K562 (cell line): ENCODE data around the gene CHD3. TPM values are rescaled to one million over a fixed set of nuclear protein-coding genes. Genes with fewer than 3 reads are reported as not detected.

Experiments
- ARHGAP35 ChIP-seq: fragments of 450-650 bp; IDR thresholded peaks from 2 replicates; pipeline ENCODE4 v1.6.1; 2018; ENCODE audit not compliant: partially characterized antibody
- BDP1 ChIP-seq: IDR thresholded peaks from 3 replicates; pipeline ENCODE4 v1.6.1; 2011; ENCODE audit not compliant: insufficient read length, insufficient read depth
- CHD2 ChIP-seq: IDR thresholded peaks from 2 replicates; pipeline ENCODE4 v1.6.1; 2011; ENCODE audit warnings: low read depth, low read length
- CHD4 ChIP-seq: fragments of 200-600 bp; sonication (generic); IDR thresholded peaks from 3 replicates; pipeline ENCODE4 v1.6.1; 2012; ENCODE audit warnings: low read depth, mild to moderate bottlenecking, mixed read lengths, low read length, inconsistent platforms; ENCODE audit not compliant: insufficient read depth, insufficient replicate concordance, poor library complexity, severe bottlenecking
- DIDO1 ChIP-seq: fragments of 450-650 bp; IDR thresholded peaks from 2 replicates; pipeline ENCODE4 v1.6.1; 2016; ENCODE audit warnings: low read depth, missing biosample characterization, missing genetic modification characterization
- GABPB1 ChIP-seq: sonication (generic); formaldehyde crosslinking; IDR thresholded peaks from 2 replicates; pipeline ENCODE4 v1.8.0; 2022; ENCODE audit warnings: mild to moderate bottlenecking, missing genetic modification reagents
- KDM1A ChIP-seq, 2 experiments: fragments of 450-650 bp; IDR thresholded peaks; 2 replicates each; pipeline ENCODE4 v1.6.1; 2016; ENCODE audit warnings: mild to moderate bottlenecking in 2 of 2
- MYBL2 ChIP-seq, 2 experiments: fragments of 450-650 bp in 1 of 2; sonication (generic) in 1 of 2; formaldehyde crosslinking in 1 of 2; IDR thresholded peaks; 2 replicates each; pipeline versions ENCODE4 v1.6.1 to v1.8.1; 2017 to 2022; ENCODE audit warnings: borderline replicate concordance in 1 of 2, inconsistent platforms in 1 of 2, low read depth in 1 of 2, mild to moderate bottlenecking in 1 of 2, missing genetic modification reagents in 1 of 2, moderate library complexity in 1 of 2
- NR2C1 ChIP-seq, 2 experiments: fragments of 450-650 bp; IDR thresholded peaks; 2 replicates each; pipeline ENCODE4 v1.6.1; 2017; ENCODE audit warnings: mild to moderate bottlenecking in 2 of 2, antibody characterized with exemption in 1 of 2, inconsistent platforms in 1 of 2, missing compliant biosample characterization in 1 of 2, missing genetic modification characterization in 1 of 2
- NRF1 ChIP-seq, 2 experiments: fragments of 450-650 bp; IDR thresholded peaks in 1 of 2; conservative IDR thresholded peaks in 1 of 2; 2 replicates each; pipeline ENCODE4 v1.6.1; 2014; ENCODE audit warnings: mild to moderate bottlenecking in 2 of 2
- POLR2G ChIP-seq: fragments of 200-400 bp; formaldehyde crosslinking; IDR thresholded peaks from 2 replicates; pipeline ENCODE4 v1.6.1; 2017; ENCODE audit warnings: low read depth, mild to moderate bottlenecking, antibody characterized with exemption, low read length, moderate library complexity
- SNIP1 ChIP-seq: fragments of 450-650 bp; IDR thresholded peaks from 2 replicates; pipeline ENCODE4 v1.7.1; 2017; ENCODE audit warnings: low read depth, mild to moderate bottlenecking
- XRCC3 ChIP-seq: fragments of 450-650 bp; IDR thresholded peaks from 2 replicates; pipeline ENCODE4 v1.6.1; 2017; ENCODE audit warnings: mild to moderate bottlenecking, moderate library complexity
- ZC3H8 ChIP-seq: fragments of 450-650 bp; IDR thresholded peaks from 2 replicates; pipeline ENCODE4 v1.6.1; 2017
- ZNF134 ChIP-seq: fragments of 250-450 bp; sonication (Bioruptor Pico); conservative IDR thresholded peaks from 2 replicates; pipeline ENCODE4 v1.4.0; 2020
- ZNF707 ChIP-seq: fragments of 250-450 bp; sonication (Bioruptor Pico); conservative IDR thresholded peaks from 2 replicates; pipeline ENCODE4 v1.8.0; 2022; ENCODE audit warnings: inconsistent platforms, mild to moderate bottlenecking, moderate library complexity
- polyA plus RNA-seq, 8 experiments: library from polyadenylated mRNA; depleted of rRNA in 4 of 8; stranded (reverse) in 5 of 8; unstranded in 3 of 8; fragments of >200 nt; fragmentation: Nextera tagmentation in 2 of 8; fragmentation: Illumina TruSeq in 1 of 8; extraction: Ambion mirVana in 2 of 8; extraction: Trizol in 1 of 8; gene quantifications; 2 replicates each; pipeline versions ENCODE4 v1.2.1 to v1.2.3, GENCODE V29; 2011 to 2014; ENCODE audit warnings: inconsistent platforms in 1 of 8, missing spikeins in 1 of 8
- total RNA-seq, 7 experiments: library from RNA; depleted of rRNA in 6 of 7; stranded (reverse); fragments of >200 nt in 6 of 7; fragmentation: Illumina TruSeq in 2 of 7; extraction: Trizol in 2 of 7; gene quantifications; 2 replicates each; pipeline versions ENCODE4 v1.2.1 to v1.2.3, GENCODE V29; 2011 to 2021; ENCODE audit warnings: low replicate concordance in 1 of 7
- TF ChIP-seq, protein P1 (sequence below), 2 experiments: fragments of 250-450 bp in 1 of 2; fragments of 450-650 bp in 1 of 2; sonication (Bioruptor Pico) in 1 of 2; IDR thresholded peaks; 2 replicates each; pipeline versions ENCODE4 v1.6.1 to v1.8.0; 2016 to 2021; ENCODE audit warnings: mild to moderate bottlenecking in 2 of 2, moderate library complexity in 2 of 2, missing compliant biosample characterization in 1 of 2, missing genetic modification characterization in 1 of 2
- TF ChIP-seq, protein P2 (sequence below): fragments of 200-400 bp; formaldehyde crosslinking; IDR thresholded peaks from 2 replicates; pipeline ENCODE4 v1.6.1; 2017; ENCODE audit warnings: mild to moderate bottlenecking, low read depth, low read length, moderate library complexity
- TF ChIP-seq, protein P3 (sequence below): IDR thresholded peaks from 3 replicates; pipeline ENCODE4 v1.6.1; 2011; ENCODE audit warnings: borderline replicate concordance, mild to moderate bottlenecking, moderate library complexity; ENCODE audit not compliant: insufficient read length; ENCODE audit errors: extremely low read depth
- TF ChIP-seq, protein P4 (sequence below): fragments of 450-650 bp; IDR thresholded peaks from 2 replicates; pipeline ENCODE4 v1.6.1; 2016; ENCODE audit warnings: antibody characterized with exemption

CHD3 gene
- total and polyA plus RNA-seq, 9 of the 15 experiments (the other 6 are each of a cell fraction or from before 2014, with no cell fraction given) = 0.39 to 38.2 (median 21.2) TPM

DNA sequence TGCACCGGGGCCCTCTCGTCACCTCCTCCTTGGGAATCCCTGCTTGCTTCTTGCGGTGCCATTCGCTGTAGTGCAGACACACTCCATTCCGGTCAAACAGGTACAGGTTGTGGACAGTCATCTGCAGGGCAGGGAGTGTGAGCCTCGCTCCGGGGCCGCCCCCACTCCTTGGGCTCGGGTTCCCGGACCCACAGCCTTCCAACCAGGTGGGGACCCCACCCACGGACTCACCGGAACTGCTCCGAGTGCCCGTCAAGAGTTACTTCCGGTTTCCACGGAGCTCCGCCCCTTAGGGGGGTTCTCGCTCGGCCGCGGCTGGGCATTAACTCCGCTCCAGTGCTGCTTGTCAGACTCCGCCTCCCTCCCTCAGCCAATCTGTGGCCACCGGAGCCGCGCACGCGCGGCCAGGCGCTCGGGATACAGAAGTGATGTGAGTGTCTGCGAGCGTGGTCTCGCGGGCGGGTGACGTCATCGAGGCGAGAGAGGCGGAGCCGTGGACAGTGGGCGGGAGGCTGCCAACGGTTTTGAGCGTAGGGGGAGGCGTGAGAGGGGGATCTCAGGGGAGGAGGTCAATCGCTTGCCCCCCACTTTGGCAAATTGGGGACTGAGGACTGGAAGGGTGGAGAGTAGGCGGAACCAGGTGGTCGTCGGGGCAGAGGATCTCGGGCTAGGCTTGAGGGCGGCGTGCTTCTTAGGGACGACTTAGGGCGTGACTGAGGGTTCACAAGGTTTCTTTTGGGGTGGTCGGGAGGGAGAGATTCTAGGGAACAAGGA lies 43.3 kb downstream of the CHD3 start, which contains the start of the genes CNTROB and TRAPPC1 (continued):
- no peak for TF ChIP-seq KDM1A (IDR thresholded peaks at IDR 0.05)
- no peak for TF ChIP-seq ZNF134
- TF ChIP-seq ARHGAP35 = no peak
- TF ChIP-seq, protein P1, sequence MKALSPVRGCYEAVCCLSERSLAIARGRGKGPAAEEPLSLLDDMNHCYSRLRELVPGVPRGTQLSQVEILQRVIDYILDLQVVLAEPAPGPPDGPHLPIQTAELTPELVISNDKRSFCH (CRISPR knock-in tag; IDR thresholded peaks at IDR 0.05) = no peak
- TF ChIP-seq, protein P1 (tag; IDR thresholded peaks at IDR 0.05) = no peak
- TF ChIP-seq POLR2G = peak; percentile 80
- no peak for TF ChIP-seq DIDO1 (tag)
- no peak for TF ChIP-seq ZC3H8
- peak; percentile 97 to 98 for TF ChIP-seq NRF1 (conservative IDR thresholded peaks at IDR 0.05 in 1 of 2, IDR thresholded peaks at IDR 0.05 in 1 of 2)
- TF ChIP-seq GABPB1 = peak; percentile 86
- no peak for TF ChIP-seq ZNF707
- peak; percentile 87 for TF ChIP-seq MYBL2 (IDR thresholded peaks at IDR 0.05; ENCODE audit: low read depth)
- no peak for TF ChIP-seq MYBL2 (CRISPR knock-in tag; IDR thresholded peaks at IDR 0.05; ENCODE audit: borderline replicate concordance)
- peak; percentile 55; the same call in 1 of the 2 replicates for TF ChIP-seq NR2C1 (IDR thresholded peaks at IDR 0.05)
- no peak for TF ChIP-seq NR2C1 (tag; IDR thresholded peaks at IDR 0.05)
- TF ChIP-seq CHD2 = peak; percentile 92
- TF ChIP-seq CHD4 = no peak
- TF ChIP-seq, protein P2, sequence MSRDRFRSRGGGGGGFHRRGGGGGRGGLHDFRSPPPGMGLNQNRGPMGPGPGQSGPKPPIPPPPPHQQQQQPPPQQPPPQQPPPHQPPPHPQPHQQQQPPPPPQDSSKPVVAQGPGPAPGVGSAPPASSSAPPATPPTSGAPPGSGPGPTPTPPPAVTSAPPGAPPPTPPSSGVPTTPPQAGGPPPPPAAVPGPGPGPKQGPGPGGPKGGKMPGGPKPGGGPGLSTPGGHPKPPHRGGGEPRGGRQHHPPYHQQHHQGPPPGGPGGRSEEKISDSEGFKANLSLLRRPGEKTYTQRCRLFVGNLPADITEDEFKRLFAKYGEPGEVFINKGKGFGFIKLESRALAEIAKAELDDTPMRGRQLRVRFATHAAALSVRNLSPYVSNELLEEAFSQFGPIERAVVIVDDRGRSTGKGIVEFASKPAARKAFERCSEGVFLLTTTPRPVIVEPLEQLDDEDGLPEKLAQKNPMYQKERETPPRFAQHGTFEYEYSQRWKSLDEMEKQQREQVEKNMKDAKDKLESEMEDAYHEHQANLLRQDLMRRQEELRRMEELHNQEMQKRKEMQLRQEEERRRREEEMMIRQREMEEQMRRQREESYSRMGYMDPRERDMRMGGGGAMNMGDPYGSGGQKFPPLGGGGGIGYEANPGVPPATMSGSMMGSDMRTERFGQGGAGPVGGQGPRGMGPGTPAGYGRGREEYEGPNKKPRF = no peak
- TF ChIP-seq XRCC3 = no peak
- TF ChIP-seq, protein P3, sequence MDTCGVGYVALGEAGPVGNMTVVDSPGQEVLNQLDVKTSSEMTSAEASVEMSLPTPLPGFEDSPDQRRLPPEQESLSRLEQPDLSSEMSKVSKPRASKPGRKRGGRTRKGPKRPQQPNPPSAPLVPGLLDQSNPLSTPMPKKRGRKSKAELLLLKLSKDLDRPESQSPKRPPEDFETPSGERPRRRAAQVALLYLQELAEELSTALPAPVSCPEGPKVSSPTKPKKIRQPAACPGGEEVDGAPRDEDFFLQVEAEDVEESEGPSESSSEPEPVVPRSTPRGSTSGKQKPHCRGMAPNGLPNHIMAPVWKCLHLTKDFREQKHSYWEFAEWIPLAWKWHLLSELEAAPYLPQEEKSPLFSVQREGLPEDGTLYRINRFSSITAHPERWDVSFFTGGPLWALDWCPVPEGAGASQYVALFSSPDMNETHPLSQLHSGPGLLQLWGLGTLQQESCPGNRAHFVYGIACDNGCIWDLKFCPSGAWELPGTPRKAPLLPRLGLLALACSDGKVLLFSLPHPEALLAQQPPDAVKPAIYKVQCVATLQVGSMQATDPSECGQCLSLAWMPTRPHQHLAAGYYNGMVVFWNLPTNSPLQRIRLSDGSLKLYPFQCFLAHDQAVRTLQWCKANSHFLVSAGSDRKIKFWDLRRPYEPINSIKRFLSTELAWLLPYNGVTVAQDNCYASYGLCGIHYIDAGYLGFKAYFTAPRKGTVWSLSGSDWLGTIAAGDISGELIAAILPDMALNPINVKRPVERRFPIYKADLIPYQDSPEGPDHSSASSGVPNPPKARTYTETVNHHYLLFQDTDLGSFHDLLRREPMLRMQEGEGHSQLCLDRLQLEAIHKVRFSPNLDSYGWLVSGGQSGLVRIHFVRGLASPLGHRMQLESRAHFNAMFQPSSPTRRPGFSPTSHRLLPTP = no peak
- no peak for TF ChIP-seq SNIP1
- TF ChIP-seq BDP1 = no peak
- TF ChIP-seq, protein P4, sequence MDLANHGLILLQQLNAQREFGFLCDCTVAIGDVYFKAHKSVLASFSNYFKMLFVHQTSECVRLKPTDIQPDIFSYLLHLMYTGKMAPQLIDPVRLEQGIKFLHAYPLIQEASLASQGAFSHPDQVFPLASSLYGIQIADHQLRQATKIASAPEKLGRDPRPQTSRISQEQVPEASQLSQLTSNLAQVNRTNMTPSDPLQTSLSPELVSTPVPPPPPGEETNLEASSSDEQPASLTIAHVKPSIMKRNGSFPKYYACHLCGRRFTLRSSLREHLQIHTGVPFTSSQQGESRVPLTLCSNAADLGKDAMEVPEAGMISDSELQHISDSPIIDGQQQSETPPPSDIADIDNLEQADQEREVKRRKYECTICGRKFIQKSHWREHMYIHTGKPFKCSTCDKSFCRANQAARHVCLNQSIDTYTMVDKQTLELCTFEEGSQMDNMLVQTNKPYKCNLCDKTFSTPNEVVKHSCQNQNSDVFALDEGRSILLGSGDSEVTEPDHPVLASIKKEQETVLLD = peak; percentile 88
